ENCODE results near the gene RRP1. TPM values are rescaled to one million over a fixed set of nuclear protein-coding genes. Genes with fewer than 3 reads are reported as not detected.
"Not testable (repeated sequence)": the region's sequence is repeated elsewhere in the genome, so short reads cannot be mapped to it uniquely, and the experiment has no call there.

RRP1 gene
- total RNA-seq, 2 donors from 2014 or later: 33.3 to 57.4 TPM

GRCh38 chr21:43835861-43836260 is 46.5 kb downstream of the RRP1 start:
- no peak for ATAC-seq (replicated peaks)
- no peaks in the 10 kb centered on the region for H3K9me3 Mint-ChIP-seq
- no peaks in the 10 kb centered on the region for H3K4me1 Mint-ChIP-seq
- H3K4me3 Mint-ChIP-seq: no peak overlapping the region
- H3K27me3 Mint-ChIP-seq: peaks cover 17% of the 10 kb centered on the region
- no peak overlapping the region for H3K27ac Mint-ChIP-seq
- no peaks in the 10 kb centered on the region for H3K36me3 Mint-ChIP-seq (ENCODE audit: low read depth)

GRCh38 chr21:43836616-43837015 is 47.2 kb downstream of the RRP1 start:
- Mint-ChIP-seq H3K4me1 (no peaks in the 10 kb centered on the region), H3K27me3 (peaks cover 17% of the 10 kb centered on the region), H3K4me3 (no peak overlapping the region), H3K36me3 (ENCODE audit: low read depth) (no peaks in the 10 kb centered on the region), H3K9me3 (no peaks in the 10 kb centered on the region), H3K27ac (no peak overlapping the region)
- ATAC-seq (replicated peaks): no peak

DNA sequence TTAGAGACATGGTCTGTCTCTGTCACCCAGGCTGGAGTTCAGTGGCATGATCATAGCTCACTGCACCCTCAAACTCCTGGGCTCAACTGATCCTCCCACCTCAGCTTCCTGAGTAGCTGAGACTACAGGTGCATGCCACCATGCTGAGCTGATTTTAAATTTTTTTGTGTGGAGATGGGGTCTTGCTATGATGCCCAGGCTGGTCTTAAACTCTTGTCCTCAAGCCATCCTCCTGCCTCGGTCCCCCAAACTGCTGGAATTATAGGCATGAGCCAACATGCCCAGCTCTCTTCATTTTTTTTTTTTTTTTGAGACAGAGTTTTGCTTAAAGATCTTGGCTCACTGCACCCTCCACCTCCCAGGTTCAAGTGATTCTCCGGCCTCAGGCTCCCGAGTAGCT is 50.9 kb downstream of the RRP1 start:
- peaks cover 10% of the 10 kb centered on the region for H3K27me3 Mint-ChIP-seq
- peaks cover 6% of the 10 kb centered on the region for H3K4me1 Mint-ChIP-seq
- no peak overlapping the region for H3K4me3 Mint-ChIP-seq
- H3K9me3 Mint-ChIP-seq: no peaks in the 10 kb centered on the region
- no peak for ATAC-seq (replicated peaks)
- H3K27ac Mint-ChIP-seq: no peak overlapping the region
- H3K36me3 Mint-ChIP-seq (ENCODE audit: low read depth): no peaks in the 10 kb centered on the region

DNA sequence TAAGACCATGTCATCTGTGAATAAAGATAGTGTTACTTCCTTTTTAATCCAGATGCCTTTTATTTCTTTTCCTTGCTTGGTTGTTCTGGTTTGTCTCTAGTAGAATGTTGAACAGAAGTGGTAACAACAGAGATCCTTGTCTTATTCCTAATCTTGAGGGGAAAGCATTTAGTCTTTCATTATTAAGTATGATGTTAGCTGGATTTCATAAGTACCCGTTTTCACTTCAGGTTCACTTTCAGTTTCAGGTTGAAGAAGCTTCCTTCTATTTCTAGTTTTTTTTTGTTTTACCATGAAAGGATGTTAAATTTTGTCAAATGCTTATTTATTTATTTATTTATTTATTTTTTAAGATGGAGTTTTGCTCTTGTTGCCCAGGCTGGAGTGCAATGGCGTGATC is 53.4 kb downstream of the RRP1 start:
- peaks cover 6% of the 10 kb centered on the region for H3K4me1 Mint-ChIP-seq
- no peak overlapping the region for H3K27ac Mint-ChIP-seq
- ATAC-seq (replicated peaks): peak; percentile 66
- H3K27me3 Mint-ChIP-seq: no peaks in the 10 kb centered on the region
- H3K9me3 Mint-ChIP-seq: no peaks in the 10 kb centered on the region
- peak overlapping the region; percentile 28 for H3K4me3 Mint-ChIP-seq
- no peaks in the 10 kb centered on the region for H3K36me3 Mint-ChIP-seq (ENCODE audit: low read depth)

DNA sequence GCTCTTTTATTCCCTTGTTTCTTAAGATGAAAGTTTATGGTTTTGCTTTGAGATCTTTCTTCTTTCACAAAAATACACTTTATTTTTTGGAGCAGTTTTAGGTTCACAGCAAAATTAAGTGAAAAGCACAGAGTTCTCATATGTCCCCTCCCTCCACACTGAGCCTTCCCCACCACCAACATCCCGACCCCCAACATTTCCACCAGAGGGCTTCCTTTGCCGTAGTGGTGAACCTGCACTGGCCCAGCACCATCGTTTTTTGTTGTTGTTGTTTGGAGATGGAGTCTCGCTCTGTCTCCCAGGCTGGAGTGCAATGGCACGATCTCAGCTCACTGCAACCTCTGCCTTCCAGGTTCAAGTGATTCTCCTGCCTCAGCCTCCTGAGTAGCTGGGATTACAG is 55.5 kb downstream of the RRP1 start:
- not testable (repeated sequence) for H3K9me3 Mint-ChIP-seq, H3K27me3 Mint-ChIP-seq

DNA sequence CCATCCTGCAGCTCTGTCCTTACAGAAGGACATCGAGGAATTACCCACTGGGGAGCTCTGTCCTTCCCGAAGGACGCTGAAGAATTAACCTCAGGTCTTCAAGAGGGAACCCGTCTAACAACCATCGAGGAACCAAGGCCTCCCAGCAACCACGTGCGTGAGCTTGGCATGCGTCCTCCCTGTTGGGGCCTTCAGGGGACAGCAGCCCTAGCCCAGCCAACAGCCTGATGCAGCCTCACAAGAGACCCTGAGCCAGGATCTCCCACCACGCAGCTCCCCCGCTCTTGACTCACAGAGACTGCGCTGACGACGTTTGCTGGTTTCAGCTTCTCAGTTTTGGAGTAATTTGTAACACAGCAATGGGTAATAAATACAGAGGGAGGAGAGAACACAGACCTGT is 56.0 kb downstream of the RRP1 start:
- H3K4me1 Mint-ChIP-seq: peaks cover 6% of the 10 kb centered on the region

More for the DNA sequence above, 55.5 kb downstream of the RRP1 start:
- ATAC-seq (replicated peaks); H3K4me3 Mint-ChIP-seq; H3K4me1 Mint-ChIP-seq; H3K36me3 Mint-ChIP-seq (ENCODE audit: low read depth); H3K27ac Mint-ChIP-seq: not testable (repeated sequence)

GRCh38 chr21:43846430-43846829 is 57.1 kb downstream of the RRP1 start:
- H3K4me1 Mint-ChIP-seq: peaks cover 6% of the 10 kb centered on the region
- H3K36me3 Mint-ChIP-seq (ENCODE audit: low read depth): no peaks in the 10 kb centered on the region
- no peak overlapping the region for H3K4me3 Mint-ChIP-seq
- no peak overlapping the region for H3K27ac Mint-ChIP-seq
- ATAC-seq (replicated peaks): no peak
- H3K27me3 Mint-ChIP-seq: no peaks in the 10 kb centered on the region
- H3K9me3 Mint-ChIP-seq: no peaks in the 10 kb centered on the region

More for the DNA sequence above, 56.0 kb downstream of the RRP1 start:
- no peaks in the 10 kb centered on the region for H3K36me3 Mint-ChIP-seq (ENCODE audit: low read depth)
- H3K4me3 Mint-ChIP-seq: no peak overlapping the region
- no peak overlapping the region for H3K27ac Mint-ChIP-seq
- no peaks in the 10 kb centered on the region for H3K9me3 Mint-ChIP-seq
- no peak for ATAC-seq (replicated peaks)
- H3K27me3 Mint-ChIP-seq: no peaks in the 10 kb centered on the region

GRCh38 chr21:43847301-43847700 is 57.9 kb downstream of the RRP1 start:
- Mint-ChIP-seq H3K36me3 (ENCODE audit: low read depth) (no peaks in the 10 kb centered on the region), H3K27me3 (no peaks in the 10 kb centered on the region), H3K9me3 (no peaks in the 10 kb centered on the region), H3K27ac (no peak overlapping the region), H3K4me3 (no peak overlapping the region), H3K4me1 (peaks cover 6% of the 10 kb centered on the region)
- ATAC-seq (replicated peaks): no peak

DNA sequence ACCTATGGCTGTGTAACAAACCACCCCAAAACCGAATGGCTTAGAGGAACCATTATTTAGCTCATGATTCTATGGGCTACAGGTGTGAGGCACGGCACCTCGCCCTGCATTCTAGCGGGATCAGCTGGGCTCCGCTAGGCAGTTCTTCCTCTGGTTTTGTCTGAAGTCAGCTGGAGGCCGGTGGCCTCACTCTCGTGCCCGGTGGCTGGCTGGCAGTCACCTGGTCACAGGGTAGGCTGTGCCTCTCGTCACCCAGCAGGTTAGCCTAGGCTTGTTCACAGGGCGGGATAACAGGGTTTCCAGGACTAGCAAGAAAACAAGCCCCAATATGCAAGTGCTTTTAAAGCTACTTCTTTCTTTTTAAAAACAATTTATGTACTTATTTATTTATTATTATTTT is 59.4 kb downstream of the RRP1 start:
- Mint-ChIP-seq H3K4me1 (no peaks in the 10 kb centered on the region), H3K9me3 (no peaks in the 10 kb centered on the region), H3K27me3 (no peaks in the 10 kb centered on the region), H3K36me3 (ENCODE audit: low read depth) (no peaks in the 10 kb centered on the region), H3K27ac (no peak overlapping the region), H3K4me3 (no peak overlapping the region)
- no peak for ATAC-seq (replicated peaks)

GRCh38 chr21:43849532-43850299 is 60.3 kb downstream of the RRP1 start:
- Mint-ChIP-seq H3K9me3 (no peaks in the 10 kb centered on the region), H3K4me1 (peaks cover 1% of the 10 kb centered on the region), H3K36me3 (ENCODE audit: low read depth) (no peaks in the 10 kb centered on the region), H3K4me3 (no peak overlapping the region), H3K27me3 (peaks cover under 1% of the 10 kb centered on the region), H3K27ac (no peak overlapping the region)
- no peak for ATAC-seq (replicated peaks)

GRCh38 chr21:43850728-43851295 is 61.4 kb downstream of the RRP1 start:
- Mint-ChIP-seq H3K27ac (no peak overlapping the region), H3K9me3 (no peaks in the 10 kb centered on the region), H3K4me3 (no peak overlapping the region), H3K27me3 (peaks cover 4% of the 10 kb centered on the region), H3K4me1 (peaks cover 5% of the 10 kb centered on the region), H3K36me3 (ENCODE audit: low read depth) (no peaks in the 10 kb centered on the region)
- peak; percentile 28 for ATAC-seq (replicated peaks)

DNA sequence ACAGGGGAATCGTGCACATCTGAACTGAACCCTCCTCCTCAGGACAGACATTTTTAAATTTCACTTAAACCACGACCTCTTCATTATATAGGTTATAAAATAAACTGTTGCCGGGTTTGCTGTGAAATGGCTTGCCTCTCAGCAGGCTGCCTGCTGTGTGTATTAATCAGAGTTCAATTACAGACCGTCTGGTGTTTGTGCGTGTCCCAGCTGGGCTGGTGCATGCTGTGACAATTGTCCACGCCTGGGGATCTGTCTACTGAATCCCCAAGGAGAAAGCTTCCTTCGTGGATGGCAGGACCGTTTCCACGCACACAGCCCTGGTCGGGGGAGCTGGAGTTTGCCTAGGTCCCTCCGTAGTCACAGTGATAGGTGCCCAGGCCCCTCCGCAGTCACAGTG is 62.2 kb downstream of the RRP1 start:
- H3K4me3 Mint-ChIP-seq: no peak overlapping the region
- no peak for ATAC-seq (replicated peaks)
- peaks cover 5% of the 10 kb centered on the region for H3K4me1 Mint-ChIP-seq
- H3K27me3 Mint-ChIP-seq: peaks cover 4% of the 10 kb centered on the region
- no peaks in the 10 kb centered on the region for H3K36me3 Mint-ChIP-seq (ENCODE audit: low read depth)
- H3K27ac Mint-ChIP-seq: no peak overlapping the region
- no peaks in the 10 kb centered on the region for H3K9me3 Mint-ChIP-seq

DNA sequence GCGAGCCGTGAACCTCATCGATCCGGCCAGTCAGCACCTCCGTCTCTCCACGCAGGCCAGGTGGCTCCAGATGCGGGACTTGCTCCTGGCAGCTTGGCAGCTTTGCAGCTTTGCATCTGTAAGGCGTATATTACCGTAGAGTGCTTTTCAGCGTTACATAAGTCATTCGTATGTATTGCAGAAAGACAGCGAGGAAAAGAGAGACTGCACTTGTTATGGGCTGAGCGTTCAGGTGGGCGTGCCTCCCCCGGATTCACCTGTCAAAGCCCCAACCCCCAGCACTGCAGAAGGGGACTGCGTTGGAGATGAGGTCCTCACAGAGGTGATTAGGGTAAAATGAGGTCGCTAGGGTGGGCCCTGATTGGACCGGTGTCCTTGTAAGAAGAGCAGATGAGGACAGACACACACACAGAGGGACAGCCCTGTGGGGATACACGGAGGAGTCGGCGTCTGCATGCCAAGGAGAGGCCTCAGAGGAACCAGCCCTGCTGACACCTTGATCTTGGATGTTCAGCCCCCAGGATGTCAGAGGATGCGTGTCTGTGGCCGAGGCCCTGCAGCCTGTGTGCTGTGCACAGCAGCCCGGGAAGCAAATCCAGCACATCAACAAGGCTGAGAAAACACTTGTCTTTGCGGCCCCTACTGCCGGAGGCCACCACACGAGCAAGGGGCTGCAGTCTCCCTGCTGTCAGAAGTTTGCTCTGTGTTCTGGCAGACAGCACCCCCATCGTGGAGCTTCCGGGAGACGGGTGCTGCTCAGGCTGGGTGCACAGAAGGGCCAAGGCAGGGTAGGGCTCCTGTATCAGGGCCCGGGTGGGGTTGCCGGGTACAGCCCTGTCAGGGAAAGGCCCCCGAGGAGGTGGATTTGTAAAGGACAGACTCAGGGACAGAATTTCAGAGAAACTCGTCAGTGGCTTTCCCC is 64.7 kb downstream of the RRP1 start:
- Mint-ChIP-seq H3K9me3 (no peaks in the 10 kb centered on the region), H3K4me1 (peaks cover 5% of the 10 kb centered on the region), H3K27ac (no peak overlapping the region), H3K4me3 (peak overlapping the region; percentile 45), H3K36me3 (ENCODE audit: low read depth) (no peaks in the 10 kb centered on the region), H3K27me3 (peaks cover 4% of the 10 kb centered on the region)
- ATAC-seq (replicated peaks): no peak
